HepG2 (cell line): Measurements from ENCODE around the gene OTOP2. TPM values are rescaled to one million over a fixed set of nuclear protein-coding genes. Genes with fewer than 3 reads are reported as not detected.
A peak's percentile ranks its signal among the peaks of the same experiment; 100 is the strongest.

ENCODE experiments used
- FOSL1 ChIP-seq: sonication (generic); formaldehyde crosslinking; IDR thresholded peaks from 2 replicates; pipeline ENCODE4 v1.9.0; 2021; ENCODE audit warnings: missing genetic modification reagents, borderline replicate concordance
- KMT2A ChIP-seq: sonication (generic); formaldehyde crosslinking; IDR thresholded peaks from 2 replicates; pipeline ENCODE4 v1.4.0; 2020; ENCODE audit warnings: missing genetic modification reagents
- NCOR1 ChIP-seq: fragments of 200-600 bp; sonication (generic); IDR thresholded peaks from 2 replicates; pipeline ENCODE4 v1.7.0; 2017; ENCODE audit warnings: antibody characterized with exemption, low read length, borderline replicate concordance
- NFKBIZ ChIP-seq: IDR thresholded peaks from 2 replicates; pipeline ENCODE4 v1.6.1; 2018; ENCODE audit warnings: missing genetic modification reagents, missing compliant biosample characterization
- RBFOX2 ChIP-seq: fragments of 200-400 bp; formaldehyde crosslinking; IDR thresholded peaks from 2 replicates; pipeline ENCODE4 v1.6.1; 2017; ENCODE audit warnings: low read depth, mild to moderate bottlenecking, low read length
- ZBTB7B ChIP-seq: sonication (generic); formaldehyde crosslinking; IDR thresholded peaks from 2 replicates; pipeline ENCODE4 v1.4.0; 2020; ENCODE audit warnings: missing genetic modification reagents
- ZMYM3 ChIP-seq: sonication (generic); formaldehyde crosslinking; IDR thresholded peaks from 2 replicates; pipeline ENCODE4 v1.5.1; 2020; ENCODE audit warnings: mild to moderate bottlenecking, missing genetic modification reagents
- ZNF10 ChIP-seq: sonication (generic); formaldehyde crosslinking; IDR thresholded peaks from 2 replicates; pipeline ENCODE4 v1.4.0; 2020; ENCODE audit warnings: mild to moderate bottlenecking, low read depth, missing genetic modification reagents, borderline replicate concordance
- ZNF34 ChIP-seq: sonication (generic); formaldehyde crosslinking; IDR thresholded peaks from 2 replicates; pipeline ENCODE4 v1.4.0; 2020; ENCODE audit warnings: mild to moderate bottlenecking, missing genetic modification reagents, borderline replicate concordance
- ZNF607 ChIP-seq: sonication (generic); formaldehyde crosslinking; IDR thresholded peaks from 2 replicates; pipeline ENCODE4 v1.5.1; 2020; ENCODE audit warnings: missing genetic modification reagents, mild to moderate bottlenecking, borderline replicate concordance
- polyA plus RNA-seq, 8 experiments: library from polyadenylated mRNA; depleted of rRNA in 3 of 8; stranded (reverse) in 7 of 8; unstranded in 1 of 8; fragments of >200 nt; fragmentation: Illumina TruSeq in 4 of 8; extraction: Trizol in 4 of 8; gene quantifications; 2 replicates each; pipeline versions ENCODE4 v1.2.1 to v1.2.3, GENCODE V29; 2011 to 2016; ENCODE audit warnings: low read depth in 4 of 8, missing spikeins in 1 of 8, mixed read lengths in 1 of 8; ENCODE audit not compliant: insufficient read depth in 1 of 8
- total RNA-seq, 5 experiments: library from RNA; depleted of rRNA; stranded (reverse); fragments of >200 nt; fragmentation: Illumina TruSeq; extraction: Trizol; gene quantifications; 2 replicates each; pipeline ENCODE4 v1.2.3, GENCODE V29; 2016; ENCODE audit warnings: low read depth in 1 of 5
- TF ChIP-seq, protein P1 (sequence below): sonication (generic); formaldehyde crosslinking; conservative IDR thresholded peaks from 2 replicates; pipeline ENCODE4 v1.8.1; 2023; ENCODE audit warnings: missing genetic modification reagents
- TF ChIP-seq, protein P2 (sequence below): sonication (generic); formaldehyde crosslinking; conservative IDR thresholded peaks from 2 replicates; pipeline ENCODE4 v1.4.0; 2020; ENCODE audit warnings: missing genetic modification reagents
- TF ChIP-seq, protein P3 (sequence below): sonication (generic); formaldehyde crosslinking; IDR thresholded peaks from 2 replicates; pipeline ENCODE4 v1.5.0; 2020; ENCODE audit warnings: missing genetic modification reagents, mild to moderate bottlenecking, borderline replicate concordance
- TF ChIP-seq, protein P4 (sequence below): sonication (generic); formaldehyde crosslinking; IDR thresholded peaks from 2 replicates; pipeline ENCODE4 v1.4.0; 2020; ENCODE audit warnings: missing genetic modification reagents
- TF ChIP-seq, protein P5 (sequence below): sonication (generic); formaldehyde crosslinking; IDR thresholded peaks from 2 replicates; pipeline ENCODE4 v1.5.1; 2020; ENCODE audit warnings: mild to moderate bottlenecking, missing genetic modification reagents, moderate library complexity
- TF ChIP-seq, protein P6 (sequence below): sonication (generic); formaldehyde crosslinking; IDR thresholded peaks from 2 replicates; pipeline ENCODE4 v1.4.0; 2020; ENCODE audit warnings: low read depth, missing genetic modification reagents

Gene OTOP2
- total and polyA plus RNA-seq, 2 of the 13 experiments (the other 11 are each of a cell fraction or from before 2014, with no cell fraction given): not detected

DNA sequence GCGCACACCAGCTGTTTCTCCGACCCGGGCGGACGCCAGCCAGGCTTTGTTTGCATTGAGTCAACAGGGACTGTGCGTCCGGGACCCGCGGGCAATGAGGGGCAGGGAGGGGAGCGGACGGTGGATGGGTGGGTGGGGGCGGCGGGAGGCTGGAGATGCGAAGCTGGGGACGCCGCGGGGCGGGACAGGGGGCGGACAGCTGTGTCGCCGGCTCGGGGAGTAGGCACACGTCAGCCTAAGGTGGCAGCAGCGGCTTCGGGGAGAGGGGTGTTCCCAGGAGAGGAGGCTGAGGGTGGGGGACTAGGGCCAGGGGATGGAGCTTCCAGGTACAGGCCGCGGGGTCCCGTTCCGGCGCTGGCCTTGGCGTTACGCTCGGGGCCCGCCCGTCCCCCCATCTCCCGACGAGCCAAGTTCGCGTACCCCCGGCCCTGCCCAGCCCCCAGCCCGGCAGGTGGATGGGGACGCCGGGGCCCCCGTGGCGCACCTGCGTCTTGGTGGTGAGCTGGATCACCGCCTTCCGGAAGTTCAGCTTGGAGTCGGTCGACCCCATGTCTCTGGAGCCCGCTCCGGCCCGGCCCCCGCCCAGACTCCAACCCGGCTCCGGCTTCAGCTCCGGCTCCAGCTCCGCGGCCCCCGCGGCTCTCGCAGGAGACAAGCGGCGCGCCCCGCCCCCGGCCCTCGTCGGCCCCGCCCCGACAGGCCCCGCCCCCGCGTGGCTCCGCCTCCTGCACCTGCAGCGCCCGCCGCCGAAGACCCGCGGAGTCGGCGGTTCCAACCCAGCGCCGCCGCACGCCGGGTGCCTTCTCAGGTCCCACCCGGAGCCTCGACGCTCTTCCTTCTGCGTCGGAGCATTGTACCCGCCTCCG is 48.3 kb downstream of the OTOP2 start, which contains the start of gene HID1 (continued):
- TF ChIP-seq FOSL1 (CRISPR knock-in tag) (no peak), ZNF607 (peak; percentile 2; the same call in 1 of the 2 replicates), NFKBIZ (0 out of 2 replicates have a peak, but pooled peaks have one; percentile 22), NCOR1 (no peak), ZBTB7B (CRISPR knock-in tag) (peak; percentile 79), KMT2A (CRISPR knock-in tag) (peak; percentile 53; the same call in 1 of the 2 replicates), ZMYM3 (peak; percentile 70; the same call in 1 of the 2 replicates), ZNF34 (no peak), ZNF10 (CRISPR knock-in tag) (no peak), RBFOX2 (0 out of 2 replicates have a peak, but pooled peaks have one; percentile 30)
- TF ChIP-seq, protein P1, sequence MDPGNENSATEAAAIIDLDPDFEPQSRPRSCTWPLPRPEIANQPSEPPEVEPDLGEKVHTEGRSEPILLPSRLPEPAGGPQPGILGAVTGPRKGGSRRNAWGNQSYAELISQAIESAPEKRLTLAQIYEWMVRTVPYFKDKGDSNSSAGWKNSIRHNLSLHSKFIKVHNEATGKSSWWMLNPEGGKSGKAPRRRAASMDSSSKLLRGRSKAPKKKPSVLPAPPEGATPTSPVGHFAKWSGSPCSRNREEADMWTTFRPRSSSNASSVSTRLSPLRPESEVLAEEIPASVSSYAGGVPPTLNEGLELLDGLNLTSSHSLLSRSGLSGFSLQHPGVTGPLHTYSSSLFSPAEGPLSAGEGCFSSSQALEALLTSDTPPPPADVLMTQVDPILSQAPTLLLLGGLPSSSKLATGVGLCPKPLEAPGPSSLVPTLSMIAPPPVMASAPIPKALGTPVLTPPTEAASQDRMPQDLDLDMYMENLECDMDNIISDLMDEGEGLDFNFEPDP: 0 out of 2 replicates have a peak, but pooled peaks have one; percentile 88
- TF ChIP-seq, protein P2, sequence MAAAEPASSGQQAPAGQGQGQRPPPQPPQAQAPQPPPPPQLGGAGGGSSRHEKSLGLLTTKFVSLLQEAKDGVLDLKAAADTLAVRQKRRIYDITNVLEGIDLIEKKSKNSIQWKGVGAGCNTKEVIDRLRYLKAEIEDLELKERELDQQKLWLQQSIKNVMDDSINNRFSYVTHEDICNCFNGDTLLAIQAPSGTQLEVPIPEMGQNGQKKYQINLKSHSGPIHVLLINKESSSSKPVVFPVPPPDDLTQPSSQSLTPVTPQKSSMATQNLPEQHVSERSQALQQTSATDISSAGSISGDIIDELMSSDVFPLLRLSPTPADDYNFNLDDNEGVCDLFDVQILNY (CRISPR knock-in tag): no peak
- TF ChIP-seq, protein P3, sequence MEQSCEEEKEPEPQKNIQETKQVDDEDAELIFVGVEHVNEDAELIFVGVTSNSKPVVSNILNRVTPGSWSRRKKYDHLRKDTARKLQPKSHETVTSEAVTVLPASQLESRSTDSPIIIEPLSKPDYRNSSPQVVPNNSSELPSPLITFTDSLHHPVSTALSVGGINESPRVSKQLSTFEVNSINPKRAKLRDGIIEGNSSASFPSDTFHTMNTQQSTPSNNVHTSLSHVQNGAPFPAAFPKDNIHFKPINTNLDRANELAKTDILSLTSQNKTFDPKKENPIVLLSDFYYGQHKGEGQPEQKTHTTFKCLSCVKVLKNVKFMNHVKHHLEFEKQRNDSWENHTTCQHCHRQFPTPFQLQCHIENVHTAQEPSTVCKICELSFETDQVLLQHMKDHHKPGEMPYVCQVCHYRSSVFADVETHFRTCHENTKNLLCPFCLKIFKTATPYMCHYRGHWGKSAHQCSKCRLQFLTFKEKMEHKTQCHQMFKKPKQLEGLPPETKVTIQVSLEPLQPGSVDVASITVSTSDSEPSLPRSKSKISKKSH: no peak; the same call in 1 of the 2 replicates
- TF ChIP-seq, protein P4, sequence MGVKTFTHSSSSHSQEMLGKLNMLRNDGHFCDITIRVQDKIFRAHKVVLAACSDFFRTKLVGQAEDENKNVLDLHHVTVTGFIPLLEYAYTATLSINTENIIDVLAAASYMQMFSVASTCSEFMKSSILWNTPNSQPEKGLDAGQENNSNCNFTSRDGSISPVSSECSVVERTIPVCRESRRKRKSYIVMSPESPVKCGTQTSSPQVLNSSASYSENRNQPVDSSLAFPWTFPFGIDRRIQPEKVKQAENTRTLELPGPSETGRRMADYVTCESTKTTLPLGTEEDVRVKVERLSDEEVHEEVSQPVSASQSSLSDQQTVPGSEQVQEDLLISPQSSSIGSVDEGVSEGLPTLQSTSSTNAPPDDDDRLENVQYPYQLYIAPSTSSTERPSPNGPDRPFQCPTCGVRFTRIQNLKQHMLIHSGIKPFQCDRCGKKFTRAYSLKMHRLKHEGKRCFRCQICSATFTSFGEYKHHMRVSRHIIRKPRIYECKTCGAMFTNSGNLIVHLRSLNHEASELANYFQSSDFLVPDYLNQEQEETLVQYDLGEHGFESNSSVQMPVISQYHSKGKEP (CRISPR knock-in tag): no peak
- TF ChIP-seq, protein P5, sequence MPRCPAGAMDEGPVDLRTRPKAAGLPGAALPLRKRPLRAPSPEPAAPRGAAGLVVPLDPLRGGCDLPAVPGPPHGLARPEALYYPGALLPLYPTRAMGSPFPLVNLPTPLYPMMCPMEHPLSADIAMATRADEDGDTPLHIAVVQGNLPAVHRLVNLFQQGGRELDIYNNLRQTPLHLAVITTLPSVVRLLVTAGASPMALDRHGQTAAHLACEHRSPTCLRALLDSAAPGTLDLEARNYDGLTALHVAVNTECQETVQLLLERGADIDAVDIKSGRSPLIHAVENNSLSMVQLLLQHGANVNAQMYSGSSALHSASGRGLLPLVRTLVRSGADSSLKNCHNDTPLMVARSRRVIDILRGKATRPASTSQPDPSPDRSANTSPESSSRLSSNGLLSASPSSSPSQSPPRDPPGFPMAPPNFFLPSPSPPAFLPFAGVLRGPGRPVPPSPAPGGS (CRISPR knock-in tag): 0 out of 2 replicates have a peak, but pooled peaks have one; percentile 2
- TF ChIP-seq, protein P6, sequence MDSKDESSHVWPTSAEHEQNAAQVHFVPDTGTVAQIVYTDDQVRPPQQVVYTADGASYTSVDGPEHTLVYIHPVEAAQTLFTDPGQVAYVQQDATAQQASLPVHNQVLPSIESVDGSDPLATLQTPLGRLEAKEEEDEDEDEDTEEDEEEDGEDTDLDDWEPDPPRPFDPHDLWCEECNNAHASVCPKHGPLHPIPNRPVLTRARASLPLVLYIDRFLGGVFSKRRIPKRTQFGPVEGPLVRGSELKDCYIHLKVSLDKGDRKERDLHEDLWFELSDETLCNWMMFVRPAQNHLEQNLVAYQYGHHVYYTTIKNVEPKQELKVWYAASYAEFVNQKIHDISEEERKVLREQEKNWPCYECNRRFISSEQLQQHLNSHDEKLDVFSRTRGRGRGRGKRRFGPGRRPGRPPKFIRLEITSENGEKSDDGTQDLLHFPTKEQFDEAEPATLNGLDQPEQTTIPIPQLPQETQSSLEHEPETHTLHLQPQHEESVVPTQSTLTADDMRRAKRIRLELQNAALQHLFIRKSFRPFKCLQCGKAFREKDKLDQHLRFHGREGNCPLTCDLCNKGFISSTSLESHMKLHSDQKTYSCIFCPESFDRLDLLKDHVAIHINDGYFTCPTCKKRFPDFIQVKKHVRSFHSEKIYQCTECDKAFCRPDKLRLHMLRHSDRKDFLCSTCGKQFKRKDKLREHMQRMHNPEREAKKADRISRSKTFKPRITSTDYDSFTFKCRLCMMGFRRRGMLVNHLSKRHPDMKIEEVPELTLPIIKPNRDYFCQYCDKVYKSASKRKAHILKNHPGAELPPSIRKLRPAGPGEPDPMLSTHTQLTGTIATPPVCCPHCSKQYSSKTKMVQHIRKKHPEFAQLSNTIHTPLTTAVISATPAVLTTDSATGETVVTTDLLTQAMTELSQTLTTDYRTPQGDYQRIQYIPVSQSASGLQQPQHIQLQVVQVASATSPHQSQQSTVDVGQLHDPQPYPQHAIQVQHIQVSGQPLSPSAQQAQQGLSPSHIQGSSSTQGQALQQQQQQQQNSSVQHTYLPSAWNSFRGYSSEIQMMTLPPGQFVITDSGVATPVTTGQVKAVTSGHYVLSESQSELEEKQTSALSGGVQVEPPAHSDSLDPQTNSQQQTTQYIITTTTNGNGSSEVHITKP: no peak
